ENCODE results near the gene ACOX3. TPM values are rescaled to one million over a fixed set of nuclear protein-coding genes. Genes with fewer than 3 reads are reported as not detected.
A peak's percentile ranks its signal among the peaks of the same experiment; 100 is the strongest.

ACOX3 gene
- polyA plus RNA-seq, 1 donor (not counting 4 experiments of a cell fraction or from before 2014, with no cell fraction given): 6.7 TPM

DNA sequence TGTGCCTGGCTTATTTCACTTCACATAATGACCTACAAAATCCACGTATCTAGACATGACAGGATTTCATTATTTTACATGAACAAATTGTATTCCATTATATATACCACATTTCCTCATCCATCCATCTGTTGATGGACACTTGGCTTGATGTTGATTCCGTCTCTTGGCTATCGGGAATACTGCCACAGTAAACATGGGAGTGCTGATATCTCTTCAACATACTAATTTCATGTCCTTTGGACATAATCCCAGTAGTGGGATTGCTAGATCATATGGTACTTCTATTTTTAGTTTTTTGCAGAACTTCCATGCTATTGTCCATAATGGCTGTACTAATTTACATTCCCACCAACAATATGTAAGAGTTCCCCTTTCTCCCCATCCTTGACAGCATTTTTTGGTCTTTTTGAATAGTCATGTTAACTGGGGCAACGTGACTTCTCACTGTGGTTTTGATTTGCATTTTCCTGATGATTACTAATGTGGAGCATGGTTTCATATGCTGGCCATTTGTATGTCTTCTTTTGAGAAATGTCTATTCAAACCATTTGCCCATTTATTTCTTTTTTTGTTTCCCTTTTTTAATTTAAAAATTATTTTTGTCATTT is 102.1 kb downstream of the ACOX3 start:
- H3K27ac ChIP-seq (ENCODE audit: control insufficient read depth, insufficient read depth, low read length): no peak overlapping the region
- no peak overlapping the region for H3K4me3 ChIP-seq (ENCODE audit: control insufficient read depth in 2 of 3, extremely low read depth in 1 of 3, insufficient read depth in 2 of 3, low read depth in 1 of 3, low read length in 3 of 3)
- no peaks in the 10 kb centered on the region for H4K20me1 ChIP-seq (ENCODE audit: control insufficient read depth, extremely low read depth, insufficient read depth, low read length)
- H3K9me3 ChIP-seq (ENCODE audit: control insufficient read depth, low read depth, low read length): no peaks in the 10 kb centered on the region
- TF ChIP-seq, protein P1, sequence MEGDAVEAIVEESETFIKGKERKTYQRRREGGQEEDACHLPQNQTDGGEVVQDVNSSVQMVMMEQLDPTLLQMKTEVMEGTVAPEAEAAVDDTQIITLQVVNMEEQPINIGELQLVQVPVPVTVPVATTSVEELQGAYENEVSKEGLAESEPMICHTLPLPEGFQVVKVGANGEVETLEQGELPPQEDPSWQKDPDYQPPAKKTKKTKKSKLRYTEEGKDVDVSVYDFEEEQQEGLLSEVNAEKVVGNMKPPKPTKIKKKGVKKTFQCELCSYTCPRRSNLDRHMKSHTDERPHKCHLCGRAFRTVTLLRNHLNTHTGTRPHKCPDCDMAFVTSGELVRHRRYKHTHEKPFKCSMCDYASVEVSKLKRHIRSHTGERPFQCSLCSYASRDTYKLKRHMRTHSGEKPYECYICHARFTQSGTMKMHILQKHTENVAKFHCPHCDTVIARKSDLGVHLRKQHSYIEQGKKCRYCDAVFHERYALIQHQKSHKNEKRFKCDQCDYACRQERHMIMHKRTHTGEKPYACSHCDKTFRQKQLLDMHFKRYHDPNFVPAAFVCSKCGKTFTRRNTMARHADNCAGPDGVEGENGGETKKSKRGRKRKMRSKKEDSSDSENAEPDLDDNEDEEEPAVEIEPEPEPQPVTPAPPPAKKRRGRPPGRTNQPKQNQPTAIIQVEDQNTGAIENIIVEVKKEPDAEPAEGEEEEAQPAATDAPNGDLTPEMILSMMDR (optimal IDR thresholded peaks at IDR 0.05 in 1 of 3, IDR thresholded peaks at IDR 0.05 in 1 of 3, conservative IDR thresholded peaks at IDR 0.05 in 1 of 3; ENCODE audit: extremely low read depth in 1 of 3, insufficient read depth in 2 of 3, low read length in 3 of 3): no peak
- TF ChIP-seq EZH2 (IDR thresholded peaks at IDR 0.05; ENCODE audit: low read length): no peak
- no peaks in the 10 kb centered on the region for H3K27me3 ChIP-seq (ENCODE audit: control insufficient read depth, extremely low read depth, insufficient read depth, low read length)
- dilution Hi-C loops (cut with MboI; ENCODE audit: extremely low pct_ligation_motif_present, low sequenced_read_pairs): no loop called here
- no peaks in the 10 kb centered on the region for H3K9me1 ChIP-seq (ENCODE audit: control insufficient read depth, extremely low read depth, insufficient read depth, low read length)
- no peaks in the 10 kb centered on the region for H3K36me3 ChIP-seq (ENCODE audit: control insufficient read depth in 2 of 2, extremely low read depth in 1 of 2, insufficient read depth in 2 of 2, low read length in 2 of 2)
- H2AFZ ChIP-seq (ENCODE audit: control insufficient read depth, low read length): no peak overlapping the region
- H3K4me2 ChIP-seq (ENCODE audit: control insufficient read depth, extremely low read depth, insufficient read depth, low read depth, low read length): no peak overlapping the region
- peak; percentile 65 for FAIRE-seq
- no peaks in the 10 kb centered on the region for H3K79me2 ChIP-seq (ENCODE audit: control insufficient read depth, insufficient read depth, low read length)
- H3K4me1 ChIP-seq (ENCODE audit: control insufficient read depth, extremely low read depth, insufficient read depth, low read length): peaks cover 15% of the 10 kb centered on the region
- DNase-seq (ENCODE audit: low read depth, low spot score): no peak
- H3K9ac ChIP-seq (ENCODE audit: control insufficient read depth, extremely low read depth, insufficient read depth, low read length): no peak overlapping the region

DNA sequence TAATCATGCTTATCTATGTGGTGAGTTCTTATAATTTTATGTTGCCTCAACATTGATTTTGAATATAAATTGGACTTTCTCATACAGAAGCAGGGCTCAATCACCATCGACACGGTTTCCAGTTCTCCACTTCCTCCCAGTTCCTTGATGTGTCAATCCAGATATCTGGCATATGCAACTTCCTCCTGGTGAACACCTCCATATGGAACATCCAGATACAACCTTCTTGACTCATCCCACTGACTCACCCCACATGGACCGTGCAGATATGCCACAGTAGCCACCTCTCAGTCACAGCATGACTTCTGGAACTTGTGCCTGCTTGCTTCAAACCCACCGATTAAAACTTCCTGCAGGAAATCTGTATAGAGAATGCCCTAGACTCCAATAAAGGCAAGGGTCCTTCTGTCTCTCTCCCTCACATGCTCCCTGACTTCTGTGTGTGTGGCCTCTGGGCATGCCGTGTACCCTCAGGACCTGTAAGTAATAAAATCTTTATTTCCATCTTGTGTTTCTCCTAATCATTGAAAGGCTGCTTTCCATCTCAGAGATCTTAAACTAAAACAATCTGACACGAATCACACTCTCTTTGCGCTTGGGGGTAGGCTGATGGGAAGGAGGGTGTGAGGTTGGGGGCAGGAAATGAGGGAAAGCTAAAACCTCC is 104.0 kb downstream of the ACOX3 start:
- H3K4me3 ChIP-seq (ENCODE audit: control insufficient read depth in 2 of 3, extremely low read depth in 1 of 3, insufficient read depth in 2 of 3, low read depth in 1 of 3, low read length in 3 of 3): peak overlapping the region in 2 of 3 experiments; percentile 53 to 58
- no peak for TF ChIP-seq EZH2 (IDR thresholded peaks at IDR 0.05; ENCODE audit: low read length)
- TF ChIP-seq, protein P1 (optimal IDR thresholded peaks at IDR 0.05 in 1 of 3, IDR thresholded peaks at IDR 0.05 in 1 of 3, conservative IDR thresholded peaks at IDR 0.05 in 1 of 3; ENCODE audit: extremely low read depth in 1 of 3, insufficient read depth in 2 of 3, low read length in 3 of 3): no peak
- peak overlapping the region; percentile 89 for H3K4me2 ChIP-seq (ENCODE audit: control insufficient read depth, extremely low read depth, insufficient read depth, low read depth, low read length)
- H3K27me3 ChIP-seq (ENCODE audit: control insufficient read depth, extremely low read depth, insufficient read depth, low read length): no peaks in the 10 kb centered on the region
- H3K9ac ChIP-seq (ENCODE audit: control insufficient read depth, extremely low read depth, insufficient read depth, low read length): peak overlapping the region; percentile 43
- no peaks in the 10 kb centered on the region for H3K9me1 ChIP-seq (ENCODE audit: control insufficient read depth, extremely low read depth, insufficient read depth, low read length)
- peak; percentile 99 for FAIRE-seq
- H3K79me2 ChIP-seq (ENCODE audit: control insufficient read depth, insufficient read depth, low read length): no peaks in the 10 kb centered on the region
- peaks cover 23% of the 10 kb centered on the region for H3K4me1 ChIP-seq (ENCODE audit: control insufficient read depth, extremely low read depth, insufficient read depth, low read length)
- H2AFZ ChIP-seq (ENCODE audit: control insufficient read depth, low read length): peak overlapping the region; percentile 39
- no peaks in the 10 kb centered on the region for H4K20me1 ChIP-seq (ENCODE audit: control insufficient read depth, extremely low read depth, insufficient read depth, low read length)
- H3K9me3 ChIP-seq (ENCODE audit: control insufficient read depth, low read depth, low read length): no peaks in the 10 kb centered on the region
- H3K27ac ChIP-seq (ENCODE audit: control insufficient read depth, insufficient read depth, low read length): peak overlapping the region; percentile 78
- H3K36me3 ChIP-seq (ENCODE audit: control insufficient read depth in 2 of 2, extremely low read depth in 1 of 2, insufficient read depth in 2 of 2, low read length in 2 of 2): no peaks in the 10 kb centered on the region
- peak; percentile 76 for DNase-seq (ENCODE audit: low read depth, low spot score)
- dilution Hi-C loops (cut with MboI; ENCODE audit: extremely low pct_ligation_motif_present, low sequenced_read_pairs): no loop called here

Data from keratinocyte (primary cell).